Right cardiac atrium (tissue), 5 donors: Measurements from ENCODE around the gene TBC1D5. TPM values are rescaled to one million over a fixed set of nuclear protein-coding genes. Genes with fewer than 3 reads are reported as not detected.

Experiments
- ATAC-seq, 2 donors: fragments of 200-7000 bp; cut with Tn5 transposase; one replicate each; pipeline versions ENCODE4 v1.8.0 to v1.9.1; 2020; ENCODE audit warnings: moderate library complexity in 2 of 2, mild to moderate bottlenecking in 1 of 2
- DNase-seq, 3 donors: peaks; one replicate each; pipeline ENCODE4 v3.0.0-alpha.2; 2020
- H3K27ac ChIP-seq: one replicate; pipeline ENCODE4 v1.5.1; 2013; ENCODE audit warnings: mild to moderate bottlenecking, low read length, control low read depth, moderate library complexity
- H3K27me3 ChIP-seq: one replicate; pipeline ENCODE4 v1.6.1; 2013; ENCODE audit not compliant: control insufficient read depth, insufficient read depth
- H3K4me1 ChIP-seq: one replicate; pipeline ENCODE4 v1.6.1; 2013; ENCODE audit warnings: low read length; ENCODE audit not compliant: control insufficient read depth, insufficient read depth
- H3K4me3 ChIP-seq: one replicate; pipeline ENCODE4 v1.5.1; 2013; ENCODE audit warnings: low read length, control low read depth
- H3K9me3 ChIP-seq: one replicate; pipeline ENCODE4 v1.6.1; 2013; ENCODE audit warnings: low read length; ENCODE audit not compliant: control insufficient read depth
- WGBS: extraction: QIAGEN DNeasy Blood & Tissue Kit; methylation state at CpG from one replicate; pipeline ENCODE4 v1.1.7; 2013; 5-methylcytosine and 5-hydroxymethylcytosine counted together
- intact Hi-C, 4 donors: fragments of 100-400 bp; cut with DNase I; formaldehyde crosslinking; loops; one replicate each; pipeline versions ENCODE4 v1.11.0 to v1.14.0; 2022 to 2023
- polyA plus RNA-seq: library from polyadenylated mRNA; stranded (reverse); fragments of 200-250 nt; gene quantifications from one replicate; pipeline ENCODE4 v1.2.3, GENCODE V29; 2013
- total RNA-seq, 4 donors: library from RNA; stranded (reverse); fragmentation: NEBNext Ultra II Directional; extraction: Animal tissue kit (Norgen Biotek cat#: 25700); gene quantifications; one replicate each; pipeline ENCODE4 v1.2.1, GENCODE V29; 2021
- donor health status: healthy with polysubstance abuse.
- donor health status: DM: no; HTN: yes; CAD: no.
- donor health status: DM: no; HTN: no; CAD: no.
- donor health status: DM: no; HTN: yes; CAD: no; lungs with severe emphysema.
- donor health status: DM: yes; HTN: yes; CAD: no.

Gene TBC1D5
- total and polyA plus RNA-seq, 5 donors, result 9.0 to 44.3 (median 39.6) TPM

- Histone ChIP-seq H3K27me3 (no peaks in the 10 kb centered on the region), H3K27ac (peak overlapping the region; percentile 20), H3K4me1 (no peaks in the 10 kb centered on the region), H3K9me3 (no peaks in the 10 kb centered on the region), H3K4me3 (no peak overlapping the region)
- no peak for DNase-seq
- intact Hi-C loops, result no loop called here
- 100% methylated on average over 1 of the region's 1 CpG for WGBS
- ATAC-seq, result no peak
Measured at GRCh38 chr3:17155951-17156350, 586.5 kb downstream of the TBC1D5 start.

GRCh38 chr3:17154941-17155340 lies 587.5 kb downstream of the TBC1D5 start:
- ATAC-seq (no peak), DNase-seq (no peak)
- Histone ChIP-seq H3K4me1 (no peaks in the 10 kb centered on the region), H3K27ac (peak overlapping the region; percentile 18), H3K9me3 (no peaks in the 10 kb centered on the region), H3K4me3 (no peak overlapping the region), H3K27me3 (no peaks in the 10 kb centered on the region)
- intact Hi-C loops, result no loop called here
- WGBS, result 91% methylated on average over 10 of the region's 10 CpGs

- H3K4me3 ChIP-seq, result no peak overlapping the region
- ATAC-seq (no peak), DNase-seq (no peak)
- no peaks in the 10 kb centered on the region for H3K27me3 ChIP-seq
- H3K9me3 ChIP-seq, result no peaks in the 10 kb centered on the region
- intact Hi-C loops, result no loop called here
- WGBS, result over 99% methylated on average over 5 of the region's 5 CpGs
- no peak overlapping the region for H3K27ac ChIP-seq
- H3K4me1 ChIP-seq, result no peaks in the 10 kb centered on the region
Measured at GRCh38 chr3:17154221-17154620, 588.2 kb downstream of the TBC1D5 start.

GRCh38 chr3:17153209-17153608 lies 589.2 kb downstream of the TBC1D5 start:
- DNase-seq (no peak), ATAC-seq (no peak)
- intact Hi-C loops, result no loop called here
- 98% methylated on average over 4 of the region's 4 CpGs for WGBS
- Histone ChIP-seq H3K27me3 (no peaks in the 10 kb centered on the region), H3K4me1 (no peaks in the 10 kb centered on the region), H3K4me3 (no peak overlapping the region), H3K9me3 (no peaks in the 10 kb centered on the region), H3K27ac (no peak overlapping the region)

GRCh38 chr3:17151598-17152373 lies 590.6 kb downstream of the TBC1D5 start:
- ATAC-seq (peak in 1 of 2 donors; percentile 17), DNase-seq (no peak)
- 91% methylated on average over 16 of the region's 16 CpGs for WGBS
- Histone ChIP-seq H3K9me3 (no peaks in the 10 kb centered on the region), H3K27ac (no peak overlapping the region), H3K4me3 (no peak overlapping the region), H3K27me3 (no peaks in the 10 kb centered on the region), H3K4me1 (no peaks in the 10 kb centered on the region)
- intact Hi-C loops, result no loop called here

- intact Hi-C loops, result no loop called here
Measured at GRCh38 chr3:17149076-17149475, 593.4 kb downstream of the TBC1D5 start.

GRCh38 chr3:17144665-17144993 lies 597.8 kb downstream of the TBC1D5 start:
- Histone ChIP-seq H3K27ac (no peak overlapping the region), H3K9me3 (no peaks in the 10 kb centered on the region), H3K4me3 (no peak overlapping the region), H3K27me3 (no peaks in the 10 kb centered on the region), H3K4me1 (no peaks in the 10 kb centered on the region)
- no peak for ATAC-seq
- DNase-seq, result no peak
- WGBS, result 97% methylated on average over 7 of the region's 7 CpGs
- intact Hi-C loops, result no loop called here

More at GRCh38 chr3:17149076-17149475, 593.4 kb downstream of the TBC1D5 start:
- no peaks in the 10 kb centered on the region for H3K9me3 ChIP-seq
- DNase-seq (no peak), ATAC-seq (no peak)
- no peaks in the 10 kb centered on the region for H3K27me3 ChIP-seq
- H3K27ac ChIP-seq, result no peak overlapping the region
- no peaks in the 10 kb centered on the region for H3K4me1 ChIP-seq
- WGBS, result 84% methylated on average over 9 of the region's 9 CpGs
- no peak overlapping the region for H3K4me3 ChIP-seq

GRCh38 chr3:17143893-17144664 lies 598.4 kb downstream of the TBC1D5 start:
- Histone ChIP-seq H3K27me3 (no peaks in the 10 kb centered on the region), H3K9me3 (no peaks in the 10 kb centered on the region), H3K4me1 (no peaks in the 10 kb centered on the region), H3K27ac (no peak overlapping the region), H3K4me3 (no peak overlapping the region)
- WGBS, result 91% methylated on average over 10 of the region's 10 CpGs
- intact Hi-C loops, result no loop called here
- DNase-seq (no peak), ATAC-seq (no peak)

- intact Hi-C loops, result no loop called here
- H3K9me3 ChIP-seq, result no peaks in the 10 kb centered on the region
- WGBS, result 97% methylated on average over 10 of the region's 10 CpGs
- no peak overlapping the region for H3K4me3 ChIP-seq
- H3K4me1 ChIP-seq, result no peaks in the 10 kb centered on the region
- no peak overlapping the region for H3K27ac ChIP-seq
- no peaks in the 10 kb centered on the region for H3K27me3 ChIP-seq
- DNase-seq, result no peak
- ATAC-seq, result no peak
Measured at GRCh38 chr3:17142516-17142915, 599.9 kb downstream of the TBC1D5 start.

GRCh38 chr3:17141699-17142098 lies 600.7 kb downstream of the TBC1D5 start:
- Histone ChIP-seq H3K4me1 (no peaks in the 10 kb centered on the region), H3K9me3 (no peaks in the 10 kb centered on the region), H3K4me3 (no peak overlapping the region), H3K27ac (no peak overlapping the region), H3K27me3 (no peaks in the 10 kb centered on the region)
- no peak for ATAC-seq
- WGBS, result 97% methylated on average over 4 of the region's 4 CpGs
- intact Hi-C loops, result no loop called here
- DNase-seq, result no peak

- no peaks in the 10 kb centered on the region for H3K27me3 ChIP-seq
- intact Hi-C loops, result no loop called here
- H3K4me3 ChIP-seq, result no peak overlapping the region
- H3K9me3 ChIP-seq, result no peaks in the 10 kb centered on the region
- peaks cover 2% of the 10 kb centered on the region for H3K4me1 ChIP-seq
- ATAC-seq, result peak; percentile 81 to 84
- 55% methylated on average over 13 of the region's 13 CpGs for WGBS
- DNase-seq, result peak; percentile 71 to 85 (median 84)
- peak overlapping the region; percentile 42 for H3K27ac ChIP-seq
Measured at GRCh38 chr3:17140670-17141505, 601.5 kb downstream of the TBC1D5 start.
